Dendritic cell treated with granulocyte-macrophage colony-stimulating factor and Interleukin-4, amounts not matched to agents 40 ng/mL and 50 ng/mL, for 4 days (primary cell): ENCODE results near the gene COL4A2.
"Not testable (repeated sequence)": the region's sequence is repeated elsewhere in the genome, so short reads cannot be mapped to it uniquely, and the experiment has no call there.

ENCODE experiments used
- H3K27ac Mint-ChIP-seq: one replicate; pipeline ENCODE4 v1.8.0; 2022; ENCODE audit warnings: mild to moderate bottlenecking, mixed read lengths
- H3K27me3 Mint-ChIP-seq: one replicate; pipeline ENCODE4 v1.8.0; 2022; ENCODE audit warnings: mild to moderate bottlenecking, mixed read lengths
- H3K36me3 Mint-ChIP-seq: one replicate; pipeline ENCODE4 v1.8.0; 2022; ENCODE audit warnings: low read depth, mixed read lengths
- H3K4me1 Mint-ChIP-seq: one replicate; pipeline ENCODE4 v1.8.0; 2022; ENCODE audit warnings: low read depth, mixed read lengths
- H3K4me3 Mint-ChIP-seq: one replicate; pipeline ENCODE4 v1.8.0; 2022; ENCODE audit warnings: mild to moderate bottlenecking, moderate library complexity, mixed read lengths
- H3K9me3 Mint-ChIP-seq: one replicate; pipeline ENCODE4 v1.8.0; 2022; ENCODE audit warnings: mixed read lengths
- intact Hi-C: fragments of 100-400 bp; cut with micrococcal nuclease; formaldehyde crosslinking; loops from one replicate; pipeline ENCODE4 v1.15.0; 2022

The COL4A2 gene

GRCh38 chr13:110448677-110449076 is 141.6 kb downstream of the COL4A2 start:
- intact Hi-C loops, result no loop called here
- Mint-ChIP-seq H3K27ac (no peak overlapping the region), H3K4me3 (no peak overlapping the region), H3K36me3 (no peaks in the 10 kb centered on the region), H3K9me3 (no peaks in the 10 kb centered on the region), H3K4me1 (peaks cover 45% of the 10 kb centered on the region), H3K27me3 (peaks cover 37% of the 10 kb centered on the region)

DNA sequence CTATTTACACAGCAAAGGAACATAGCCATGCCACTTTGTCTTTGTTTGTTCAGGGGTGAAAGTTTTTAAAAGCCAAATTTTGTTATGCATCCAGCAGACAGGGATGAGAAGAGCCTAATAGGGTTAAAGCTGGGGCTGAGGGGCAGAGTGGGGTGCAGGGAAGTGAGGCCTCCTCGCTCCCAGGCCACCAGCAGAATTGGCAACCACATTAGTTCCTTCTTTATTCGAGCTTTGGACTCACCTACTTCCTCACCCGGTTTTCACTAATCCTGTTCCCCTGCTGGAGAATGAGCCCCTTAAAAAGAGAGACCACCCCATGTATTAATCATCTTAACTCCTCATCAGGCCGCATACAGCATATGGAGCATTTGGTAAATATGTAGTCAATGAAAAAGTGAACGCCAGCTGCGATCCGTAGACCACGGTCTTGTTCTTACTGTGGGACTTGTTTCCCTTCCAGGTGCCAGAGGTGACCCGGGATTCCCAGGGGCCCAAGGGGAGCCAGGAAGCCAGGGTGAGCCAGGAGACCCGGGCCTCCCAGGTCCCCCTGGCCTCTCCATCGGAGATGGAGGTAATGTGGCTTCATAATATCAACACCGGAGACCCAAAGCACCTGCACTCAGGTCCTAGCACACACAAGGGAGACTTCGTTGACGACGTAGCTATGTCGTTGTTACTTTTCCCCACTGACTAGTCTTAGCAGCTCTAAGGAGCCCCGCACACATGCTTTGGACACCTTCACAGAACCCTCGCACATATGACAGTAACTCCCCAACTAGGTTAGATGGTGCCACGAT is 142.3 kb downstream of the COL4A2 start:
- no peaks in the 10 kb centered on the region for H3K9me3 Mint-ChIP-seq

GRCh38 chr13:110450016-110450900 is 143.2 kb downstream of the COL4A2 start:
- Mint-ChIP-seq H3K27me3 (peaks cover 33% of the 10 kb centered on the region), H3K9me3 (no peaks in the 10 kb centered on the region), H3K27ac (no peak overlapping the region), H3K36me3 (no peaks in the 10 kb centered on the region), H3K4me3 (no peak overlapping the region), H3K4me1 (peaks cover 41% of the 10 kb centered on the region)
- intact Hi-C loops, result loop anchor here (5.0 kb wide), 1 partner anchor 112 kb away; the partner anchor contains the start of gene RAB20

More for the DNA sequence above, 142.3 kb downstream of the COL4A2 start:
- peaks cover 31% of the 10 kb centered on the region for H3K27me3 Mint-ChIP-seq
- intact Hi-C loops, result loop anchor here (5.0 kb wide), 1 partner anchor 113 kb away; the partner anchor contains the start of gene RAB20
- H3K4me3 Mint-ChIP-seq, result no peak overlapping the region
- H3K36me3 Mint-ChIP-seq, result no peaks in the 10 kb centered on the region
- H3K4me1 Mint-ChIP-seq, result peaks cover 45% of the 10 kb centered on the region
- no peak overlapping the region for H3K27ac Mint-ChIP-seq

DNA sequence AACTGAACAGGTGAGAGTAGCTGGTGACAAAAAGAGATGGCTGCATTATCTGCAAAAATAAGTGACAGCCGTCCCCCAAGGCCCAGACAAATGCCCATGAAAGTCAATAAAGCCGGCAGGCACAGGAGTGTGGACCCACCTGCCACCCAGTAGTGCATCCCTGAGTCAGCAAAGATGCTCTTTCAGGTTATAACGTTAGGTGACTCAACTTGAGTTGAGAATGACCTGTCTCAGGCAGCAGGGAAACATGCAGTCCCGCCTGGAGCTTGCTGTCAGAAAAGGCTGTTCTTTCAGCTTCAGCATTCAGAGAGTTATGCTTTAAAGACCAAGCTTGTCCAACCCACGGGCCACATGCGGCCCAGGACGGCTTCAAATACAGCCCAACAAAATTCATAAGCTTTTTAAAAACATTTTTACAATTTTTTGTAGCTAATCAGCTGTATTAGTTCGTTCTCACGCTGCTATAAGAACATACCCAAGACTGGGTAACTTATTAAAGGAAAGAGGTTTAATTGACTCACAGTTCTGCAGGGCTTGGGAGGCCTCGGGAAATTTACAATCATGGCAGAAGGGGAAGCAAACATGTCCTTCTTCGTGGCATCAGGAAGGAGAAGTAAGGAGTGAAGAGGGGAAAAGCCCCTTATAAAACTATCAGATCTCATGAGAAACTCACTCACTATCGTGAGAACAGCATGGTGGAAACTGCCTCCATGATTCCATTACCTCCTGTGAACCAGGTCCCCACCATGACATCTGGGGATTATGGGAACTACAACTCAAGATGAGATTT is 144.1 kb downstream of the COL4A2 start:
- Mint-ChIP-seq H3K4me1 (peaks cover 37% of the 10 kb centered on the region), H3K4me3 (no peak overlapping the region), H3K27me3 (peaks cover 30% of the 10 kb centered on the region), H3K27ac (no peak overlapping the region), H3K36me3 (no peaks in the 10 kb centered on the region), H3K9me3 (no peaks in the 10 kb centered on the region)
- intact Hi-C loops, result loop anchor here (5.0 kb wide), 1 partner anchor 111 kb away; the partner anchor contains the start of gene RAB20

DNA sequence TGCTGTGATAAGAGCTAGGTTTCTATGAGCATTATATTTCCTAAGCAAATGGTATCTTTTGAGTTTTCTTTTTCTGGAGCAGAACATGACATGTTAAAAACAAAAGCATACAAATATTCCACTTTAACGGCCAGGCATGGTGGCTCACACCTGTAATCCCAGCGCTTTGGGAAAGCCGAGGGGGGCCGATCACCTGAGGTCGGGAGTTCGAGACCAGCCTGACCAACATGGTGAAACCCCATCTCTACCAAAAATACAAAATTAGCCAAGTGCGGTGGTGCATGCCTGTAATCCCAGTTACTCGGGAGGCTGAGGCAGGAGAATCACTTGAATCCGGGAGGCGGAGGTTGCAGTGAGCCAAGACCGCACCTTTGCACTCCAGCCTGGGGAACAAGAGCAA is 146.0 kb downstream of the COL4A2 start:
- Mint-ChIP-seq H3K4me1 (peaks cover 27% of the 10 kb centered on the region), H3K27me3 (peaks cover 31% of the 10 kb centered on the region)
- H3K9me3 Mint-ChIP-seq, H3K27ac Mint-ChIP-seq, H3K4me3 Mint-ChIP-seq, H3K36me3 Mint-ChIP-seq: not testable (repeated sequence)
- intact Hi-C loops, result loop anchor here (5.0 kb wide), 1 partner anchor 109 kb away; the partner anchor contains the start of gene RAB20

- no peak overlapping the region for H3K4me3 Mint-ChIP-seq
- H3K4me1 Mint-ChIP-seq, result peaks cover 23% of the 10 kb centered on the region
- no peaks in the 10 kb centered on the region for H3K9me3 Mint-ChIP-seq
- no peak overlapping the region for H3K27ac Mint-ChIP-seq
- no peaks in the 10 kb centered on the region for H3K36me3 Mint-ChIP-seq
- intact Hi-C loops, result loop anchor here (5.0 kb wide), 1 partner anchor 109 kb away; the partner anchor contains the start of gene RAB20
- H3K27me3 Mint-ChIP-seq, result peaks cover 31% of the 10 kb centered on the region
These were observed 146.7 kb downstream of the COL4A2 start for GRCh38 chr13:110453797-110454196.

DNA sequence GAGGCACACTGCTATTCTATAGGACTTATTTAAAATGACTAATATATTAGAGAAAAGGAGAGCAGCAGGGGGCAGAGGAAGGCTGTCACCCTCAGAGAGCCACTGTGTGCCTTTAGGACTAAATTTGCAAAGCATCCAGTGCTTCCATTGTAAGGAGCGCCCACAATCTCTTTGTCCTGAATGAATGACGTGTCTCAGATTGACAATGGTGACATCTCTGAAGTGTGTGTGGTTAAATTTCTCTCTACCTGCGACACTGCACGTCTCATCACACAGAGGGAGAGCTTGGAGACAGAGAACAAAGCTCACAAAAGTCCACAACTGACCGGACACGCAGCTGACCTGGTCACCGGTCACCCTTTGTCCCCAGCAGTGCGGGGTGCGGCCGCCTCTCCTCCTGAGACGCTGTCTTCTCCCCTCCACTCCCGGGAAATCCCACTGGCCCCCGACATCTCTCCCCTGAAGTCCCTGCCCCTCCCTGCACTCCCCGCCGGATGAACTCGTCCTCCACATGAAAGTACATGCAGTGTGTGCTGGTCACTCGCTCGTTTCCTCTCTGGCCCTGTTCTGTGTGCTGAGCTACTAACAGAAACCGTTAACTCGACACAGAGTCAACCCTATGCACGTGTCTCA is 147.3 kb downstream of the COL4A2 start:
- Mint-ChIP-seq H3K4me1 (peaks cover 17% of the 10 kb centered on the region), H3K36me3 (no peaks in the 10 kb centered on the region), H3K9me3 (no peaks in the 10 kb centered on the region), H3K27me3 (peaks cover 32% of the 10 kb centered on the region), H3K27ac (peak overlapping the region; percentile 4), H3K4me3 (no peak overlapping the region)
- intact Hi-C loops, result loop anchor here (5.0 kb wide), 1 partner anchor 108 kb away; the partner anchor contains the start of gene RAB20

DNA sequence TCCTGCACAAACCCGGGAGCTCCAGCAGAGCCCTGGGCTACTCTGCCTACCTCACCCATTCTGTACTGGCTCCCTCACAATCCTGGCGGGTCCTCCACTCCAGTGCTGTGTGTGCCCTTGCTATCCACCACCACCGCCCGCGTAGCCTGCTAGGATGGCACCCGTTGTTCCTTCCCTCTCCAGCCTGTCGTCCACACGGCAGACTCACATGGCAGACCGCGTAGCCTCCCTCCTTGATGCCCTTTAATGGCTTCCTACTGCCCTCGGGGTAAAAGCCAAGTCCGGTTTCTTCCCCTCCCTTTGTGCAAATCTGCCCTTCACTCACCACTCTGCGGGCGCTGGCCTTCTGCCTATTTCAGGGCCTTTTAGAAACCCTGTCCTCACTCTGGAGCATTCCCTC is 147.9 kb downstream of the COL4A2 start:
- no peaks in the 10 kb centered on the region for H3K36me3 Mint-ChIP-seq
- peak overlapping the region; percentile 4 for H3K27ac Mint-ChIP-seq
- H3K4me1 Mint-ChIP-seq, result peaks cover 11% of the 10 kb centered on the region
- H3K27me3 Mint-ChIP-seq, result peaks cover 32% of the 10 kb centered on the region
- no peaks in the 10 kb centered on the region for H3K9me3 Mint-ChIP-seq
- no peak overlapping the region for H3K4me3 Mint-ChIP-seq
- intact Hi-C loops, result loop anchor here (5.0 kb wide), 2 partner anchors 107 to 362 kb away; partner anchors contain the start of gene RAB20

DNA sequence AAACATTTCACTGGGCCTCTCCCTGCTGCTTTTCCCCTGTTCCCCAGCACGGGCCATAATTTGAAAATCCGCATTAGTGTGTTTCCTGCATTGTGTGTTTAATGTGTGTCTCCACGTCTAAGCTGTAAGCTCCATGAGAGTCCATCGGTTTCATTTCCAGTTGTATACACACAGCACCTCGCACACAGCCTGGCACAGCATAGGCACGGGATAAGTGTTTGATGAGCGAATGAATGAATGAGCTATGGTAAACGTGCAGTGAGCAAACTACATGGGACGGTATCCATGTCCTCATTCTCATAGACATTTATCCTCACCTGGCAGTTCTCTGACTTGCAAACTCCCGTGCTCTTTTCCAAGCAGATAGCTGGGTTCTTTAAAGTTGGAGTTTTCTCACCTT is 148.4 kb downstream of the COL4A2 start:
- Mint-ChIP-seq H3K27ac (peak overlapping the region; percentile 4), H3K9me3 (no peaks in the 10 kb centered on the region), H3K36me3 (no peaks in the 10 kb centered on the region), H3K27me3 (peaks cover 34% of the 10 kb centered on the region), H3K4me1 (peaks cover 11% of the 10 kb centered on the region), H3K4me3 (no peak overlapping the region)
- intact Hi-C loops, result loop anchor here (5.0 kb wide), 1 partner anchor 362 kb away; no protein-coding TSS in a partner anchor

GRCh38 chr13:110455941-110456340 is 148.9 kb downstream of the COL4A2 start:
- H3K27ac Mint-ChIP-seq, result no peak overlapping the region
- intact Hi-C loops, result loop anchor here (5.0 kb wide), 1 partner anchor 361 kb away; no protein-coding TSS in a partner anchor
- H3K36me3 Mint-ChIP-seq, result no peaks in the 10 kb centered on the region
- peak overlapping the region; percentile 33 for H3K4me3 Mint-ChIP-seq
- H3K27me3 Mint-ChIP-seq, result peaks cover 37% of the 10 kb centered on the region
- H3K4me1 Mint-ChIP-seq, result peaks cover 11% of the 10 kb centered on the region
- H3K9me3 Mint-ChIP-seq, result no peaks in the 10 kb centered on the region

- no peak overlapping the region for H3K4me3 Mint-ChIP-seq
- H3K27ac Mint-ChIP-seq, result no peak overlapping the region
- H3K9me3 Mint-ChIP-seq, result no peaks in the 10 kb centered on the region
- H3K4me1 Mint-ChIP-seq, result peaks cover 6% of the 10 kb centered on the region
- H3K27me3 Mint-ChIP-seq, result peaks cover 40% of the 10 kb centered on the region
- H3K36me3 Mint-ChIP-seq, result no peaks in the 10 kb centered on the region
- intact Hi-C loops, result loop anchor here (5.0 kb wide), 1 partner anchor 361 kb away; no protein-coding TSS in a partner anchor
These were observed 149.5 kb downstream of the COL4A2 start for GRCh38 chr13:110456550-110456949.

GRCh38 chr13:110457361-110457760 is 150.3 kb downstream of the COL4A2 start:
- Mint-ChIP-seq H3K27ac (no peak overlapping the region), H3K9me3 (no peaks in the 10 kb centered on the region), H3K27me3 (peaks cover 47% of the 10 kb centered on the region), H3K4me1 (peaks cover 6% of the 10 kb centered on the region), H3K36me3 (no peaks in the 10 kb centered on the region), H3K4me3 (no peak overlapping the region)
- intact Hi-C loops, result loop anchor here (5.0 kb wide), 1 partner anchor 360 kb away; no protein-coding TSS in a partner anchor
